HG02840 (cell line): Measurements from ENCODE around the gene ACHE.

ENCODE experiments used
- ATAC-seq: cut with Tn5 transposase; IDR thresholded peaks from one replicate; pipeline ENCODE4 v1.9.1; 2021; ENCODE audit warnings: mild to moderate bottlenecking, moderate library complexity, moderate number of reproducible peaks; ENCODE audit not compliant: unreplicated experiment, low FRiP score

ACHE gene

DNA sequence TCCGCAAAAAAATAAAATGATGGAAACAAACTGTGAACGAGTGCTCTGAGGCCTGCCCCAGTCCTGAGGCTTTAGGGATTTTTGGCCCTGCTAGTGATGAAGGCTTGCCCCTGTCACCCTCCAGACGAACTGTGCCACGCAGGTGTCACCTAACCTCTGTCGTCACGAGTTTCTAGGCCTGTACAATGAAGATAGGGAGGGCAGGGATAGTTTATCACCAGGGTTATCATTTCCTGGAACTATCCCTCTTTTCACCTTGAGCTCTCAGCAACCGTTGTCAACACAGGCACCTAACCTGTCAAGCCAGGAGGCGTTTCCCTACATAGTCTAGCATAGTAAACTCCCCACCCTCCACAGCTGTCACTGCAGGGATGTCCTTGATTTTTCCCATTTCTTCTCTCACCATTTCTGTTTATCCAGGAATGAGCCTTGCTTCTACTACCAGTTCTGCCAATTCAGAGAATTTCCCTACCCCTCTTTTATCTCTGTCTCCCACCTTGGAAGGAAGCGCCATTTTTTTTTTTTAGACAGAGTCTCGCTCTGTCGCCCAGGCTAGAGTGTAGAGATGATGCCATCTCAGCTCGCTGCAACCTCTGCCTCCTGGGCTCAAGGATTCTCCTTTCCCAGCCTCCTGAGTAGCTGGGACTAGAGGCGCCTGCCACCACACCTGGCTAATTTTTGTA, 2.2 kb upstream of the ACHE start:
- ATAC-seq, result no peak

DNA sequence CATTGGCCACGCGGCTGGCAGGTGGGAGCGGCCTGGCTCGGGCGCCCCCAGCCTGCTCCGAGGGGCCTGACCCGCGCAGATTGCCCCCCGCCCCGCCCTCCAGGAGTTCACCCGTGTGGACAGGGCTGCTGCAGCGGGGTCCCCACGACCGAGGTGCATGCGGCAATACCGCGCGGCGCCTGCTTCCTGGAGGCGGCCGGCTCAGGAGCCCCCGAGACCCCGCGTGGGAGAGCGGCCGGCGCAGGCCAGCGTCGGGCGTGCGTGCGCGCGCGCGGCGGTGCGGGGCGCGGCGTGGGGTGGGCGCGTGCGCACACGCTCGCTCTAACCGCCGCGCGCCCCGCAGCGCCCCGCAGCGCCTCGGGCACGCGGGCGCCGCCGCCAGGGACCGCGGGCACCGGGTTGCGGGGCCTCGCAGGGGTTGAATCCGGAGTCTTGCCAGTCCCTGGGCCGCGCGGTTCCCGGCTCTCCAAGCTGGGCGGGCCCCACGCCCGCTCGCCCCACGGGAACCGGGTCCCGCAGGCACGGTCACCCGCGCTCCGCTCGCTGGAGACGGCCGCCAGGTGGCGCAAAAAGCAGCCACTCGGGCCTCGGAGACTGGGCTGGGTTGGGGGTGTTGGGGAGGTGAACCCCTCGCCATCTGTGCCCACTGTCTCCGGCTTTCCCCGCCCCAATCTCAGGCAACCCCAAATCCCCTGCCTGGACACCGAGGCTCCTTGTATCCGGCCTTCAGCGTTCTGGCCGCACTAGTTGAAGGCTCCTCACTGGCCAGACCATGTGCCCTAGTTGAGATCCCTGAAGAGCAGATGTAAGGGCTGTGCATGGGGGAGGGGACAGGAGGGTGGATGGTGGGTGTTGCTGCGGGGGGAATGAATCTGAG, 1.3 kb upstream of the ACHE start:
- ATAC-seq, result no peak

DNA sequence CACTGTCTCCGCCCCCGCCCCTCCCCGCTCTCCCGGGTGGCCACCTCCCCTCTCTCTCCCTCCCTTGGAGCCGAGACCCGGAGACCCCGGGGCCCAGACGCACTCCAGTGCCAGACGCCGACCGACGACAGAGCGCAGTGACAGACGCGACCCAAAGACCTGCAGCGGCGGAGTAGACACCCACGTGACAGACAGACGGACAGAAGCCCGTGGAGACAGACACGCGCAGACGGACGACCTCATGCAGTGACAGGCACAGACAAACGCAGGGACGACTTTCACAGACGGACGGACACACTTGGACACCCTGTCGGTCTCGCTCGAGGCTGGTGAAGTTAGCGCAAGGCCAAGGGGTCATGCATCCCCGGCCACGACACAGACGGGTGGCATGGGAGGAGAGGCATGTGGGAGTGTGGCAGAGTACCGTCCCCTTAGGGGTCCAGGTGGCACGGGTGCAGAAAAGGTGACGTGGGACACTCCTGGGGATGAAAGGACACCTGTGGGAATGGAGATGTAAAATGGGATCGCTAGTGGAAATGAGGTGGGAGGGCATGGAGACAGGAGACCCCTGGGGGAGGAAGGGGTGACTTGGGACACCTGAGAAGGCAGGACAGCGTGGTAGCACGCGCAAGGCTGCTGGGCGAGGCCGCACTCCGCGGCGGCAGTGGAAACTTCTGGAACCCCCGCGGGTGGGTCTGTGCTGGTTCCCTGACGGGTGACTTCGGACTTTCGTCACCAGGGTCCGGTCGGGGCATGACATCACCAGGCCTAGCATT, 456 bp upstream of the ACHE start:
- ATAC-seq, result no peak

DNA sequence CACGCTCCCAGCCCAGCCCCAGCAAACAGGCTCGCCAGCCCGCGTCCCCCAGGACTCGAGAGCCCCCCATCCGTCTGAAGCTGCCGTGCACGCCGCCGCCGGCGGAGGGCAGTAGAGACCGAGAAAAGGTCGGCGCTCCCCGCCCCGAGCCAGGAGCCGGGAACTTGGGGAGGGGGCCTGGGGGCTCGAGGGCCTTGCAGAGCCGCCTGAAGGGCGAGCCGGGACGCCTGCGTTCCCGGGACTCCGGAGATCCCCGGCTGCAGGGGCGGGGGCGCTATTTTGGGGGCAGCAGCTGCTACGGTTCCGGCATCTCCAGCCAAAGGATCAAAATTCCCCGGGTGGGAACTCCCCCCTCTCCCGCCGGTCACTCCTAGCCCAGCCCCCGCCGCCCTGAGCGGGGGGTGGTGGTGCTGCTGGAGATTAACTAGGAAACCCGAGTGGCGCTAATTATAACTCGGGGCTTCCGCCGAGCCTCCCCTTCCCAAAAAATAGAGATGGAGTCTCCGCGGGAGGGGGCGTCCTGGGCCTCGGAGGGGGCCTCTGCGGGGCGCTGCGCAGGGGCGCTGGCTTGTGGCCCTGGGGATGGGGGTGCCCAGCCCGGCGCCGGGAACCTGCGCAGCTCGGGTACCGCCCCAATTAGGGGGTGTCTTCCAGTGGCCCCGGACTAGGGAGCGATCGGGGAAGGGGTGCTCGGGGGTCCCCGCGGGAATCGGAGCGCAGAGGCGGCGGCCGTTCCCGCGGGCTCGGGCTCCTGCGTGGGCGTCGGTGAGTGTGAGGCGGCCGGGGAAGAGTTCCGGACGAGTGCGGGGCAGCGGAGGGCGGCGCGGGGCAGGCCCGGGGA, 608 bp downstream of the ACHE start:
- no peak for ATAC-seq

DNA sequence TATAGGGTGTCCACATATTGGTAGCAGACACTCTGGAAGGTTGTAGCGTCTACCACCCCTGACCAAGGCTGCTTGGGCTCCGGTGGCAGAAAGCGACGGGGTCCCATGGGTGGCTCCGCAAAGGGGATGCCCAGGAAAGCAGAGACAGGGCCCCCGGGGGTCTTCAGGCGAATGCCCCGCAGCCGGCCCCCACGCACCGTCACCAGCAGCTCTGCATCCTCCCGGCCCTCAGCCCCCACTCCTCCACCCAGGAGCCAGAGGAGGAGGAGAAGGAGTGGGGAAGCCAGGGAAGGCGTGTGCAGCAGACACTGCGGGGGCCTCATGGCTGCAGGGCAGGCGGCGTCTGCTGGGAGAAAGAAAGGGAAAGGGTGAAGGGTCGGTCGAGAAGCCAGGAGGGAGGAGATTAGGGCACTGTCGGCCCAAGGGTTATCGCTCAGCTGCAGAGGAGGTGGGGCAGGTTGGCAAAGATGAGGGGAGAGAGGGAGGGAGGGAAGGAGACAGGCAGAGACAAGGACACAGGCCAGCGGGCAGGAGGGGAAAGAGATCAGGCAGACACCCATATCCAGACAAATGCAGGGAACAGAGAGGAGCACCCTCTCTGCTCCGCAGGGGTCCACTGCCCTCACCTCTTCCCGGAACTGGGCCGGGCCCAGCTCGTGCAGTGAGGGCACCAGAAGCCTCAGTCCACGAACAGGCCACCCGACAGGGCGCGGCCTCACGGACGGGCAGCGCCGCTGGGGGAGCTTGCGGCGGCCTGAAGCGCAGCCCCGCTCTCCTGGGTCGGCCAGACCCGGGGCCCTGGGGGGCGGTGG, 1.6 kb downstream of the ACHE start:
- ATAC-seq, result no peak

DNA sequence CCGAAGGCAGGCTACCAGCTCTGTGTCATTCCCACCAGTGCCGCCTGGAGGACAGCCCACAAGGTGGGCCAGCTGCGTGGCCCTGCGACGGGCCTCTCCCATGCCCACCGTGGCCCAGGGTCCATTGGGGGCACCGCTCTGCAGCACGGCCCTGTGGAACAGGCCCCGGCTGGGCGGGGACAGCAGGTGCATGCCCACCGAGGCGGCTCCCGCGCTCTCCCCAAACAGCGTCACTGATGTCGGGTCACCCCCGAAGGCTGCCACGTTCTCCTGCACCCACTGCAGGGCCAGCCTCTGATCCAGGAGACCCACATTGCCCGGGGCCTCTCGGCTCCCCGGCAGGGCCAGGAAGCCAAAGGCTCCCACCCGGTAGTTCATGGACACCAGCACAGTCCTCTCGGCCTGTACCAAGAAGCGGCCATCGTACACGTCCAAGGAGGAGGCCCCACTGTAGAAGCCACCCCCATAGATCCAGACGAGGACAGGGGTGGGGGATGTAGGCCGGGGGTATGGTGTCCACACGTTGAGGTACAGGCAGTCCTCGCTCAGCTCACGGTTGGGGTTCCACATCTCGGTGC, 2.3 kb downstream of the ACHE start:
- no peak for ATAC-seq

DNA sequence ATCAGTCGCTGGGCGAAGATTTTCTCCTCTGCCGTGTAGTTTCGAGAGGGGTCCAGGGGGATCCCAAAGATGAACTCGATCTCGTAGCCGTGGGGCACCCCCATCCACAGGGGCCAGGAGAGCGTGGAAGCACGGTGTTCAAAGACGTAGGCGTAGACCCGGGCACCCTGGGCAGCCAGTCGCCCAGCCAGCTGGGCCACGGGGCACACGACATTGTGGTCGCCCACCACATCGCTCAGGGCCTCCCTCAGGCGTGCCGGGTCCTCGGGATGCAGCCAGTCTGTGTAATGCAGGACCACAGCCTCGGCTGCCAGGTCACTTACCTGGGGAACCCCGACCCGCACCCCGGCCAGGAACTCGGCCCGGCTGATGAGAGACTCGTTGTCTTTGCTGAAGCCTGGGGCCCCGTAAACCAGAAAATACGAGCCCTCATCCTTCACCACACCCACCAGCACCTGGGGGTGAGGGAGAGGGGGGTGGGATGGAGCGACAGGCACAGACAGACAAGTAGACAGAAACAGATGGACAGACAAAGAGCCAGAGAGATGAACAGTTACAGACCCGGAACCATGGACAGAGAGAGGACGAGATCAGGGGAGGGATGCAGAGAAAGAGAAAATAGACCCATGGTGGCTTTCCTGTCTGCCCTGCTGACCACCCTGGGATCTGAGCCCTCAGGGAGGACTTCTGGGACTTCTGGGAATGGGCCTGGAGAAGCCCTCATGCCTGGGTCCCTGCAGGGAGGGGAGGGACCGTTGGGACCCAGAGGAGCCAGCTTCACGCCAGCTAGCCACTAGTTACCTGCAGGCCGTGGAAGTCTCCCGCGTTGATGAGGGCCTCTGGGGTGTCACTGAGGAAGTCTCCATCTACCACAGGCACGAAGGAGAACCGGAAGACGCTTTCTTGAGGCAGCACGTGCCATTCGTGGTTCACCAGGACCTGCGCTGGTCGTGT, 3.0 kb downstream of the ACHE start:
- no peak for ATAC-seq

DNA sequence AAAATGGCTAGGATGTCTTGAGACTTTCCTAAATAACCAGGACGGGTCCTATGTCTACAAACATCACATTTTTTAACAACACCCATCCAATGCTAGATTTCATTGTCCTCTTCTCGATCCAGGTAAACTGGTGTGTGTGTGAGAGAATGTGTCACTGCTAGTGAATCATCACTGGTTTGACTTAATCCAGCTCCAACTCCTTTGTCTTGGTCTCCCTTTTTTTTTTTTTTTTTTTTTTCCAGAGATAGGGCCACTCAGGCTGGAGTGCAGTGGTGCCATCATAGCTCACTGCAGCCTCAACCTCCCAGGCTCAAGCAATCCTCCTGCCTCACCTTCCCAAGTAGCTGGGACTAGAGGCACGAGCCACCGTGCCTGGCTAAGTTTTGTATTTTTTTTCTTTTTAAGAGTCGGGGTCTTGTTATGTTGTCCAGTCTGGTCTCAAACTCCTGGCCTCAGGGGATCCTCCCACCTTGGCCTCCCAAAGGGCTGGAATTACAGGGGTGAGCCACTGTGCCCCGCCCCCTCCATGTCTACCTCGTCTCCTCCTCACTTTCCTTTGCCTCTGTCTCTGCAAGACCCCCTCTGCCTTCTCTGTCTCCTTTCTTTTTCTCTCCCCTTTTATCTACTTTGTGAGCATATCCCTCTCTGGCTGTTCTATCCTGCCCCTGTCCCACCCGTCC, 4.0 kb downstream of the ACHE start:
- no peak for ATAC-seq

DNA sequence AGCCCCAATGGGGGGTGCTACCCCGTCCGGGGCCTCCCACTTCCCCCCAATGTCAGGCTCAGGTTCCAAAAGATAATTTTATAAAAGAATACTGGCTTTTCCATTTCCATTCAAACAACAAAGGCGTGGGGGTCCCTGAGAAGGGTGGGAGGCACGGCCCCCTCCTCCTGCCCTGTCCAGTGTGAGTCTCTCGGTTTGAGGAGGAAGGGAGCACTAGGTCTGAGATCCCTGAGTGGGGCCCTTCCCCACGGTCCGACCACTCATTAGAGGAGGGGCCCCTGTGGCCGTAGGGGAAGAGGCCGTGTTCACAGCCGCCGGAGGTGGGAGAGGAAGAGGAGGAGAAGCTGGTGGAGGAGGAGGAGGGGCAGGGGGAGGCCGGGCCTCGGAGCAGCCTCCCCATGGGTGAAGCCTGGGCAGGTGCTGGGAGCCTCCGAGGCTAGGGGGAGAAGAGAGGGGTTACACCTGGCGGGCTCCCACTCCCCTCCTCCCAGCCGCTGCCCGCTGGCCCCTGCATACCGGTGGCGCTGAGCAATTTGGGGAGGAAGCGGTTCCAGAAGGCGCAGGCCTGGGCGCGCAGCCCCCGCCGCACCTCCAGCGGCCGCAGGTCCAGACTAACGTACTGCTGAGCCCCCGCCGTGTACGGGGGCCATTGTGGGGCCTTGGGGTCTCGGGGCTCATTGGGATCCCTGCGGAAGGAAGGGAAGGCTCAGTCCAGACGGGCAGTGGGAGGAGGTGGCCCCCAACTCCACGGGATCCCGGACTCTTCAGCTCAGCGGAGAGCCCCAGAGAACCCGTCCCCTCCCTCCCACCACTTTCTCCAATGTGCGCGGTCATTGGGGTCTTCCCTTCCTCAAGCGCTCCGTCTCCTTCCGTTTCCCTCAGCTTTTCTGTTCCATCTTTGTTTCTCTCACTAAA, 4.8 kb downstream of the ACHE start:
- ATAC-seq, result no peak

DNA sequence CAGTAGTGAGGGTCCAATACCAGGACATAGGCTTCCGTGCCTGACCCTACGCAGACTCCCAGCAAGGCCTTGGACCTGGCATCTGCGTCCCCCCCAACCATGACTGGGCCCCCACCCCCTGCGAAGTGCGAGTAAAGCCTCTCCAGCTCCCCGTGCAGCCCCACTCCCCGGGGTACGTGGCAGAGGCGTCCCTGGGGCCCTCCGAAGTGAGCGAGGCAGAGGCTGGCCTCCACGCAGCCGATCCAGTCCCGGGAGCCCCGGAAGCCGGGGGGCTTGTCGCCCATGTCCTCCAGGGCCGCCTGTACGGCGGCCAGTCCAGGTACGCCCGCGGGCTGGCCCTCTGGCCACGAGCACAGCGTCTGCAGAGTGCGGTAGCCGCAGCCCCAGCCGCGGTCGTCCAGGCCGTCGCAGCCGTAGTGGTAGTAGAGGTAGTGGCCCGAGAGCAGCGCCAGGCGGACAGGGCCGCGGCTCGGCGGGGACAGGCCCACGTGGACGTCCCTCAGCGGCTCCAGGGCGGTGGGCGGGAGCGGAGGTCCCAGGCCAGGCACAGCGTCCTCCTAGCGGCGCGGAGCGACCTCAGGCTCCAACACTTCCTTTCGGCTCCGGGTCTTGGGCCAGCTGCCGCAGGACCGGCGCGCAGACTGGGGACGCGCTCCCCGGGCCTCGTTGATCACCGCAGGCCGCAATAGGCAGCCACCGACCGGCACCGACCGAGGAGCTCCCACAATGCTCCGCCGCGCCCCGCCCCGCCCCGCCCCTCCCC, 6.5 kb downstream of the ACHE start, which contains the start of gene UFSP1:
Gene UFSP1 (minus strand): TSS at position 728 of the 763 bp plus-strand sequence. CDS start 444 bp downstream, at position 284.
- ATAC-seq, result peak; percentile 35

DNA sequence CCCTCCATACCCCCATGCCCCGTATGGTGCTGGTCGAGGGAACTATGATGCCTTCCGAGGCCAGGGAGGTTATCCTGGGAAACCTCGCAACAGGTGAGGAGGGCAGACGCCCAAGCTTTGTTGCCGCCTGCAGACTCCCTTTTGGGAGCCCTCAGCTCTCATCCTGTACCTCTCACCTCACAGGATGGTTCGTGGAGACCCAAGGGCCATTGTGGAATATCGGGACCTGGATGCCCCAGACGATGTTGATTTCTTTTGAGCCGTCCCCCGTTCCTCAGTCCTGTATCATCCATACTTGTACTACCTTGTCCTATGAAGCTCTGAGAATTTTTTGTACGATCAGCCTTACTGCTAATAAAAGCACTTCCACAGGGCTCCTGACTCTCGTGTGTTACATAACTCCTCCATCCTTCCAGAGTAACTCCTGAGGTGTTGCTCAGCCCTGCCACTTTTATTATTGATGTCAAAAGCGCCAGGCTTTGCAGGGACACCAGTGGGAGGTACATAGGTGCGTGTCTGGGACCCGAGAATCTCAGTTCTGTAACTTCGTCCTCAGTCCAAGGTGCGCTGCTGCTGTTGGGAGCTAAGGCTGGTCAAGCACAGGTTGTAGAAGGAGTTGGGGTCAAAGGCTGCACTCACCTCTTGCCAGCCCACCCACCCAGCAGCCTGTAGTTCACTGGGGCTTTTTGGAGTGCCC, 7.2 kb downstream of the ACHE start:
- no peak for ATAC-seq

DNA sequence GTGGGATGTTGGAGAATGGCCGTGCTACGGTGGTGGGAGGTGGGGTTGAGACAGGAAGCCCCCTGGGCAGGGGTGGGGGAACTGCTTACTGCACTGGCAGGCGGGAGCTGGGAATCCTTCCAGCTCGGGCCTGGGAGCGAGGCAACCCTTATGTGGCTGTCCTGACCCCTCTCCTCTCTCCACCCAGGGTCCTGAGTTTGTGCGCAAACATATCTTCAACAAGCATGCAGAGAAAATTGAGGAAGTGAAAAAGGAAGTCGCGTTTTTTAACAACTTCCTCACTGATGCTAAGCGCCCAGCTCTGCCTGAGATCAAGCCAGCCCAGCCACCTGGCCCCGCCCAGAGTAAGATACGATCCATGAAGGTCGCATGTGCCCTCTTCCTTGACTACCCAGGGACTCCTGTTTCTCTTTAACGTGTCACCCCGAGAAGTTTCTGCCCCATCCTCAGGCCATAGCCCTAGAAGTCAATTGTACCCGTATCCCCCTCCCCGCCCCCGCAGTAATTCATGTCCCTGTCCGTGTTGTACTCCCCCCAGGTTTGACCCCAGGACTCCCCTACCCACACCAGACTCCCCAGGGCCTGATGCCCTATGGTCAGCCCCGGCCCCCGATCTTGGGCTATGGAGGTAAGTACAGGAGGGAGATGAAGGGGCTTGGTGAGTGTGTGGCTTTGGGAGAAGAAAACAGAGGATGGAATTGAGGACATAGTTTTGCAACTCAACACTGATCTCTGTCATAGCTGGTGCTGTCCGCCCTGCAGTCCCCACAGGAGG, 8.0 kb downstream of the ACHE start:
- ATAC-seq, result peak; percentile 34

DNA sequence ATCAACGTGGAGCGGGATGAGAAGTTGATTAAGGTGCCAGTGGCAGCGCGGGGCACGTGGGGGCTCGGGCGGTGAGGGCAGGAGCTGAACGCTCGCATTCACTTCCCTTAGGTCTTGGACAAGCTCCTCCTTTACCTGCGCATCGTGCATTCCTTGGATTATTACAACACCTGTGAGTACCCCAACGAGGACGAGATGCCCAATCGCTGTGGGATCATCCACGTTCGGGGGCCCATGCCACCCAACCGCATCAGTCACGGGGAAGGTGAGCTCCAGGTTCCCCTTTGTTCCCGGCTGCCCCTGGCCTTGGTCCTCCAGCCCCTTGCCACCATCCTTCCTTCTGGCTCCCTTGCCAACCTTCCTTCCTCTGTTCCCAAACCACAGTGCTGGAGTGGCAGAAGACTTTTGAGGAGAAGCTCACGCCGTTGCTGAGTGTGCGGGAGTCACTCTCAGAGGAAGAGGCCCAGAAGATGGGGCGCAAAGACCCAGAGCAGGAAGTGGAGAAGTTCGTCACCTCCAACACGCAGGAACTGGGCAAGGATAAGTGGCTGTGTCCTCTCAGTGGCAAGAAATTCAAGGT, 8.7 kb downstream of the ACHE start:
- no peak for ATAC-seq
